H9 (cell line): Measurements from ENCODE around the gene C1QTNF6. TPM values are rescaled to one million over a fixed set of nuclear protein-coding genes. Genes with fewer than 3 reads are reported as not detected.

Experiments
- DNase-seq: peaks from one replicate; pipeline ENCODE4 v3.0.0-alpha.2; 2017
- H2AFZ ChIP-seq: one replicate; pipeline ENCODE4 v1.6.1; 2013; ENCODE audit warnings: mild to moderate bottlenecking, low read length, control low read depth, moderate library complexity
- H2AK5ac ChIP-seq: 2 replicates; pipeline ENCODE4 v1.6.1; 2013; ENCODE audit warnings: low read length, control low read depth, mixed read lengths; ENCODE audit not compliant: insufficient read length
- H2BK120ac ChIP-seq: one replicate; pipeline ENCODE4 v1.6.1; 2013; ENCODE audit warnings: low read depth, mild to moderate bottlenecking, low read length, control low read depth, inconsistent platforms; ENCODE audit not compliant: poor library complexity, severe bottlenecking
- H2BK12ac ChIP-seq: 2 replicates; pipeline ENCODE4 v1.6.1; 2013; ENCODE audit warnings: low read length, control low read depth, mixed read lengths, low read depth; ENCODE audit not compliant: insufficient read length
- H2BK15ac ChIP-seq: 2 replicates; pipeline ENCODE4 v1.6.1; 2013; ENCODE audit warnings: low read depth, low read length, control low read depth
- H2BK20ac ChIP-seq: one replicate; pipeline ENCODE4 v1.6.1; 2013; ENCODE audit warnings: low read depth, mild to moderate bottlenecking, low read length, control low read depth, inconsistent platforms; ENCODE audit not compliant: poor library complexity, severe bottlenecking
- H2BK5ac ChIP-seq: 2 replicates; pipeline ENCODE4 v1.6.1; 2013; ENCODE audit warnings: low read length, control low read depth, mixed read lengths; ENCODE audit not compliant: insufficient read length
- H3K14ac ChIP-seq: 2 replicates; pipeline ENCODE4 v1.6.1; 2013; ENCODE audit warnings: low read length, control low read depth; ENCODE audit not compliant: insufficient read depth
- H3K18ac ChIP-seq: 2 replicates; pipeline ENCODE4 v1.6.1; 2013; ENCODE audit warnings: low read depth, mild to moderate bottlenecking, mixed read lengths, low read length, control low read depth; ENCODE audit not compliant: insufficient read length
- H3K23ac ChIP-seq: 2 replicates; pipeline ENCODE4 v1.6.1; 2013; ENCODE audit warnings: low read length, control low read depth, mixed read lengths, low read depth; ENCODE audit not compliant: insufficient read length
- H3K23me2 ChIP-seq: 2 replicates; pipeline ENCODE4 v1.6.1; 2013; ENCODE audit warnings: low read depth, mild to moderate bottlenecking, mixed read lengths, low read length, control low read depth; ENCODE audit not compliant: insufficient read length, poor library complexity, severe bottlenecking
- H3K27ac ChIP-seq: 2 replicates; pipeline ENCODE4 v1.5.1; 2013; ENCODE audit warnings: low read length, control low read depth, mixed read lengths, low read depth; ENCODE audit not compliant: insufficient read length
- H3K27me3 ChIP-seq: 2 replicates; pipeline ENCODE4 v1.6.1; 2013; ENCODE audit warnings: low read length, control low read depth, inconsistent platforms; ENCODE audit not compliant: insufficient read depth
- H3K4ac ChIP-seq: 2 replicates; pipeline ENCODE4 v1.6.1; 2013; ENCODE audit warnings: low read depth, mild to moderate bottlenecking, control low read depth, inconsistent platforms, low read length, moderate library complexity
- H3K4me1 ChIP-seq: 2 replicates; pipeline ENCODE4 v1.6.1; 2013; ENCODE audit warnings: low read length, control low read depth, inconsistent platforms; ENCODE audit not compliant: insufficient read depth
- H3K4me2 ChIP-seq: 2 replicates; pipeline ENCODE4 v1.6.1; 2013; ENCODE audit warnings: low read length, control low read depth, mixed read lengths; ENCODE audit not compliant: insufficient read length, insufficient read depth
- H3K56ac ChIP-seq: 2 replicates; pipeline ENCODE4 v1.6.1; 2013; ENCODE audit warnings: low read depth, mild to moderate bottlenecking, mixed read lengths, low read length, control low read depth; ENCODE audit not compliant: insufficient read length
- H3K79me1 ChIP-seq: 2 replicates; pipeline ENCODE4 v1.6.1; 2013; ENCODE audit warnings: low read depth, mild to moderate bottlenecking, moderate library complexity, low read length, control low read depth, inconsistent platforms; ENCODE audit not compliant: insufficient read depth, poor library complexity, severe bottlenecking
- H3K79me2 ChIP-seq: 2 replicates; pipeline ENCODE4 v1.6.1; 2013; ENCODE audit warnings: low read length, control low read depth, inconsistent platforms; ENCODE audit not compliant: insufficient read depth
- H3K9ac ChIP-seq: 2 replicates; pipeline ENCODE4 v1.6.1; 2013; ENCODE audit warnings: low read length, control low read depth, mixed read lengths; ENCODE audit not compliant: insufficient read length; ENCODE audit errors: extremely low read depth
- H3K9me3 ChIP-seq: one replicate; pipeline ENCODE4 v1.6.1; 2013; ENCODE audit warnings: low read depth, low read length, inconsistent platforms; ENCODE audit not compliant: control insufficient read depth
- H3T11ph ChIP-seq: one replicate; pipeline ENCODE4 v1.6.1; 2013; ENCODE audit warnings: mild to moderate bottlenecking, low read length, control low read depth, inconsistent platforms
- H4K20me1 ChIP-seq: one replicate; pipeline ENCODE4 v1.6.1; 2013; ENCODE audit not compliant: control insufficient read depth, insufficient read length, insufficient read depth
- H4K5ac ChIP-seq: 2 replicates; pipeline ENCODE4 v1.6.1; 2013; ENCODE audit warnings: low read depth, mild to moderate bottlenecking, mixed read lengths, low read length, control low read depth; ENCODE audit not compliant: insufficient read length
- H4K8ac ChIP-seq: replicated peaks from 2 replicates; pipeline ENCODE4 v1.6.1; 2013; ENCODE audit warnings: low read length, control low read depth, mixed read lengths, low read depth; ENCODE audit not compliant: insufficient read length
- H4K91ac ChIP-seq: 2 replicates; pipeline ENCODE4 v1.6.1; 2013; ENCODE audit warnings: low read depth, mild to moderate bottlenecking, moderate library complexity, mixed read lengths, low read length, control low read depth; ENCODE audit not compliant: insufficient read length
- H3K27ac Mint-ChIP-seq, 3 experiments: 2 replicates in 2 of 3; 3 replicates in 1 of 3; pipeline ENCODE4 v1.8.0; 2020 to 2021; ENCODE audit warnings: mixed read lengths in 3 of 3, mild to moderate bottlenecking in 1 of 3, moderate library complexity in 1 of 3
- H3K27me3 Mint-ChIP-seq: 2 replicates; pipeline ENCODE4 v1.8.0; 2021; ENCODE audit warnings: low read depth, mild to moderate bottlenecking, moderate library complexity, mixed read lengths
- H3K36me3 Mint-ChIP-seq, 3 experiments: 2 replicates in 2 of 3; 3 replicates in 1 of 3; pipeline ENCODE4 v1.8.0; 2020 to 2021; ENCODE audit warnings: low read depth in 3 of 3, mixed read lengths in 3 of 3; ENCODE audit not compliant: insufficient read depth in 1 of 3
- H3K4me1 Mint-ChIP-seq, 2 experiments: 2 replicates each; pipeline ENCODE4 v1.8.0; 2020; ENCODE audit warnings: mixed read lengths in 2 of 2
- H3K4me3 Mint-ChIP-seq, 2 experiments: 2 replicates in 1 of 2; 3 replicates in 1 of 2; pipeline ENCODE4 v1.8.0; 2020 to 2021; ENCODE audit warnings: mild to moderate bottlenecking in 2 of 2, mixed read lengths in 2 of 2, moderate library complexity in 1 of 2
- H3K9me3 Mint-ChIP-seq, 2 experiments: 2 replicates in 1 of 2; 3 replicates in 1 of 2; pipeline ENCODE4 v1.8.0; 2020; ENCODE audit warnings: mild to moderate bottlenecking in 2 of 2, mixed read lengths in 2 of 2, moderate library complexity in 1 of 2
- CTCF ChIP-seq: fragments of 200-600 bp; sonication (generic); conservative IDR thresholded peaks from 3 replicates; pipeline ENCODE4 v1.8.0; 2021; ENCODE audit warnings: antibody characterized with exemption, mild to moderate bottlenecking
- WGBS: extraction: QIAGEN DNeasy Blood & Tissue Kit; methylation state at CpG from one replicate; pipeline ENCODE4 v1.1.7; 2013; ENCODE audit warnings: missing lambda C conversion rate, low lambda C conversion rate, mixed read lengths; ENCODE audit not compliant: insufficient read length; ENCODE audit errors: extremely low coverage; 5-methylcytosine and 5-hydroxymethylcytosine counted together
- total RNA-seq: library from RNA; stranded (reverse); gene quantifications from 2 replicates; pipeline ENCODE4 v1.2.1, GENCODE V29; 2021

C1QTNF6 gene
- total RNA-seq, 1 experiment from 2014 or later = 5.0 TPM

DNA sequence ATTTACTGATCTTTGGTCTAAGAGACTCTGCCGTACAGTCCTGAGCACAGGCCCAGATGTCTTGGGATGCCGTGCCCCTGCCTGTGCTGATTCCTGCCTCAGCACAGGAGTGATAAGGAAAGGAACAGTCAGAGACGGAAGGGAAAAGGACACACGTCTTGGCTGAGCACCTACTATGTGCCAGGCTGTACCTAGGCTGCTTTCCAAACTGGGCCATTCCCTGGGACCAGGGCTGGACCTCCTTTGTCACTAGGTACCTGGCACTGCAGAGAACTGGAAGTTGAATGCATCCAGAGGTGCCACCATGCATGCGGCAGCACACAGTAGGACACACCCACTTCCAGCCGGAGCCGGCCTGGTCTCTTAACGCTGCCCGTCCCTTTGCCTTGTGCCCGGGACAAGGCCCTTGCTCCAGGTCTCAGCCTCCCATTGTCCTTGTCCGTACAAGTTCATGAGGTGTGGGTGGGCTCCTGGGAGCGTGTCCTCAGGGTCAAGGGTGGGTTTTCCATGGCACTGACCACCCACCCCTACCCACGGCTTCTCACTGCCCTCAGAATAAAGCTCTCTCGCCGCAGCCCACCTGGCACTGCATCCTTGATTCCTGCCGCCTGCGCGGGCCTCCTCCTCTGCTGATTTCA lies 25.3 kb upstream of the C1QTNF6 start:
- Histone ChIP-seq H3K18ac (no peak overlapping the region), H3K79me2 (no peaks in the 10 kb centered on the region), H2BK12ac (no peak overlapping the region), H3K9me3 (no peaks in the 10 kb centered on the region), H3K56ac (no peak overlapping the region), H3K27ac (no peak overlapping the region), H3T11ph (no peak overlapping the region), H2BK5ac (no peak overlapping the region), H3K79me1 (no peaks in the 10 kb centered on the region), H2BK120ac (no peak overlapping the region), H2AK5ac (no peak overlapping the region), H3K4ac (no peak overlapping the region), H2AFZ (no peak overlapping the region), H4K20me1 (no peaks in the 10 kb centered on the region), H3K4me2 (no peak overlapping the region), H3K4me1 (no peaks in the 10 kb centered on the region), H4K91ac (no peak overlapping the region), H2BK20ac (no peak overlapping the region), H3K23ac (no peak overlapping the region), H3K14ac (no peak overlapping the region), H3K23me2 (no peaks in the 10 kb centered on the region), H4K8ac (no peak overlapping the region), H4K5ac (no peak overlapping the region), H3K27me3 (no peaks in the 10 kb centered on the region), H3K9ac (no peak overlapping the region), H2BK15ac (no peak overlapping the region)
- no peak for TF ChIP-seq CTCF
- H3K4me1 Mint-ChIP-seq = peaks cover 16 to 40% of the 10 kb centered on the region in 2 experiments
- no peaks in the 10 kb centered on the region for H3K36me3 Mint-ChIP-seq
- no peak overlapping the region; a peak in 1 of 7 replicates for H3K27ac Mint-ChIP-seq
- no CpG with 5 or more reads among the region's 18 CpGs for WGBS
- no peaks in the 10 kb centered on the region for H3K9me3 Mint-ChIP-seq
- no peak overlapping the region for H3K4me3 Mint-ChIP-seq
- DNase-seq = no peak
- peaks cover 43% of the 10 kb centered on the region for H3K27me3 Mint-ChIP-seq
